DMS53 treated with DMSO at 0.1 percent for 48 hours (cell line): ENCODE results near the gene FOSB.
A peak's percentile ranks its signal among the peaks of the same experiment; 100 is the strongest.

Source experiments
- DNase-seq: peaks from one replicate; lab custom pipeline; 2025; ENCODE audit not compliant: unreplicated experiment; lab: John Stamatoyannopoulos, UW

The FOSB gene

DNA sequence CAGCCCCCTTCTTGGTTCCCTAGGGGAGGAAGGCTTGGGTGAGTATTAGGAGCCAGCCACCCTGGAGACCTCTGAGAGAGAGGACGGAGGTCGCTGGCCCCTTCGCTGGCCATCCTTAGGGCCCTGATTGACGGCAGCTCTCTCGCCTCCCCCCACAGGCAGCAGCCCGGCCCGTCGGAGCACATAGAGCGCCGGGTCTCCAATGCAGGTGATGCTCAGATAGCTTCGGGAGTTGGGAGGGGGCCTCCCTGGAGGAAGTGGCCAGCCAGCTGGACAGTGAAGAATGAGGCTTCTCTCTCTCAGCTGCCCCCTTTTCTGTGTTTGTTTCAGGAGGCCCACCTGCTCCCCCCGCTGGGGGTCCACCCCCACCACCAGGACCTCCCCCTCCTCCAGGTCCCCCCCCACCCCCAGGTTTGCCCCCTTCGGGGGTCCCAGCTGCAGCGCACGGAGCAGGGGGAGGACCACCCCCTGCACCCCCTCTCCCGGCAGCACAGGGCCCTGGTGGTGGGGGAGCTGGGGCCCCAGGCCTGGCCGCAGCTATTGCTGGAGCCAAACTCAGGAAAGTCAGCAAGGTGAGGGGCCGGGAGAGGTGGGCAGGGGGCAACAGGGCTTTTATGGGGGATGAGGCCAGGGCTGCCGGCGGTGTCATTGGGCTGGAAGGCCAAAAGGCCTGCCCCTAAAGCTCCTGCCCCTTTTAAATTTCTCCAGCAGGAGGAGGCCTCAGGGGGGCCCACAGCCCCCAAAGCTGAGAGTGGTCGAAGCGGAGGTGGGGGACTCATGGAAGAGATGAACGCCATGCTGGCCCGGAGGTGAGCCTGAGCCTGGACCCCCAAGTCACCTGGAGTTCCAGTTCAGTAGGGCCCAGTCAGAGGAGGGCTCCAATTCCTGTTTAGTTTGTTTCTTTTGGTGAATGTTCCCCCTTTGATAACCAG, 54.5 kb downstream of the FOSB start:
- DNase-seq = no peak

DNA sequence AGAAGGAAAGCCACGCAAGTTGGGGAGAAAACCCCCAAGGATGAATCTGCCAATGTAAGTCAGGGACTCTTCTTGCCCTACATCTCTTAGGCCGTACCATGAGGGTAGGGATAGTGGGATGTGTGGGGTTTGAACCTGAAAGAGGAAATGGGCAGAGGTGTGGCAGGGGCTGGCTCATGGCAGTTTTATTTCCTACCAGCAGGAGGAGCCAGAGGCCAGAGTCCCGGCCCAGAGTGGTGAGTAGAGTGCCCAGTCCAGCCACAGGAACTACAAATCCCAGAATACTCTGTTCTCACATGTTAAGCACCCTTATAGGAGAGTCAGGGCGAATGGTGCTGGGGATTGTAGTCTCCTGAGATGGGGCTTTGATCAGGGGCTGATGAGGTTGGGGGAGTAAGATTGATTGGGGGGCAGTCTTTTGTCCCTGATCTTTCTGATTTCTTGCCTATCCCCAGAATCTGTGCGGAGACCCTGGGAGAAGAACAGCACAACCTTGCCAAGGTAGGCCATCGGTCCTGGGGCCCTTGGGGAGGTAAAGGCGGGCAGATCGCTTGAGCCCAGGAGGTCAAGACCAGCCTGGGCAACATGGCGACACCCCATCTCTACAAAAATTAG, 56.0 kb downstream of the FOSB start:
- DNase-seq = peak; percentile 84

DNA sequence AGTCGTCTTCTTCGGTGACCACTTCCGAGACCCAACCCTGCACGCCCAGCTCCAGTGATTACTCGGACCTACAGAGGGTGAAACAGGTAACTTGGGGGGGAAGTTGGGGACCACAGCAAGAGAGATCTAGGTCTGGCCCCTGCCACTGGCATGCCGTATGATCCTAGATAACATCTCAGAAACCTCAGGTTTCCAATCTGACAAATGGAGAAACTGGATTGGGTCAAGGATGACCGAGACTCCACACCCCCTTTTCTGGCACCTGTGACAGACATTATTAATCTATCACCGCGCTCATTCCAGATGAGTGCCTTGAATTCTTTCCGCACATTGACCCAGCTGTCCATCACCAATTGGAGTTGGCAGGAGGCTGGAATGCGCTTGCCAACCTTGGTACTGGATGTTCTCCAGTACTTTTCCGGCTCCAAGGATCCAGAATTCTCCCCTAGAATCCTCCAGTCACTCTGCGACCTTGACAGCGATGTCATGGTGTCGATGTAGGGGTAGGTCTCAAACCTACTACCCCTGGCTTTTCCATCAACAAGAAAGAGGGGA, 56.9 kb downstream of the FOSB start:
- DNase-seq = no peak
